ENCODE data around the gene LIMA1.
"Not testable (repeated sequence)": the region's sequence is repeated elsewhere in the genome, so short reads cannot be mapped to it uniquely, and the experiment has no call there.

The LIMA1 gene

DNA sequence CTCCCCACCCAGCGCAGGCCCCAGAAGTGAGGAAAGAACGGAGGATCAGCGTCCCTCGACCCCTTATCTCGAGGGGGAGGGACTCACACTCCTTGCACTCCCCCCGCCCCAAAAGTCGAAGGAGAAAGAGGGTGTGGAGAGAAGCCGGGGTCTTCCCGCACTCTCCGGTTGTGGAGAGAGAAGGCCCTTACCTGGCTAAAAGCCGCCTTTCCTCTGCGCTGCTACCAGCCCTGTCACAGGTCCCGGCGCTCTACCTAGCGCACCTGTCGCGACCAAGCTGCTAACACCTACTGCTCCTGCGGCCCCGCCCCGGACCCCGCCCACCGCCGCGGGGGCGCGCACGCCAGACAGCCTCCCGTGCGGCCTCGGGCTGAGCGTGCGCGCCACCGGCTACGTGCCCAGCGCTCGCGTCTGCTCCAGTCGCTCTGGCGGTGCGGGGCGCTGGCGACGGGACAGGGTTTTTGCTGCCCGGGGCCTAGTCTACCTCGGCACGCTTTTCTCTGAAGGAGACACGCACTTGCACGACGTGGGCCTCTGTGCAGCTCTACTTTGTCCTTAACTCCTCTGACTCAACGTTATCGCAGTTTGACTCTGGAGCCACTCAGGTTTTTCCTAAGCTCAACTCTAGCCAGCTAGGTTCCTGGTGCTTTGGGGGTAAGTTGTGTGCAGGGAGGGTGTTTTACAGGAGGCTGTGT lies at the start of gene LIMA1:
Gene LIMA1, minus strand, starts transcription at position 292 of the 695 bp plus-strand sequence. CDS start 34,769 bp downstream, outside the sequence.
- peak; percentile 87 for DNase-seq (ENCODE audit: low read depth)

DNA sequence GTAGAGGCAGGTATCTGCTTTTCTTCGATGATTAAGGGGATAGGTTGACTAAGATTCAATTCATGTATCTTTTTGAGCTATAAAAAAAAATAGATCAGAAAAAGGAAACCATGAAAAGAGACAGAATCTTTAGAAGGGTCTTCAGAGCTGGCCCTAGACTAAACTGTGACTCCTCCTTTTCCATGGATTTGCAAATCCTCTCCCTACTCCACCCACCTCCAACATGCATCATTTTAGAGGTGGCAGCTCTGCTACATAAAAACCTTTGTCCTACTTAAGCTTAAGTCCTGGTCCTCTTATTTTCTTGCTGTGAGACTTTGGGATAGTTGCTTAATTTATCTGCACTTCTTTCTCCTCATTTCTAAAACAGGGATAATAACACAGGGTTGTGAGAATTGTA lies 48.4 kb upstream of the LIMA1 start:
- DNase-seq (ENCODE audit: low read depth): no peak

DNA sequence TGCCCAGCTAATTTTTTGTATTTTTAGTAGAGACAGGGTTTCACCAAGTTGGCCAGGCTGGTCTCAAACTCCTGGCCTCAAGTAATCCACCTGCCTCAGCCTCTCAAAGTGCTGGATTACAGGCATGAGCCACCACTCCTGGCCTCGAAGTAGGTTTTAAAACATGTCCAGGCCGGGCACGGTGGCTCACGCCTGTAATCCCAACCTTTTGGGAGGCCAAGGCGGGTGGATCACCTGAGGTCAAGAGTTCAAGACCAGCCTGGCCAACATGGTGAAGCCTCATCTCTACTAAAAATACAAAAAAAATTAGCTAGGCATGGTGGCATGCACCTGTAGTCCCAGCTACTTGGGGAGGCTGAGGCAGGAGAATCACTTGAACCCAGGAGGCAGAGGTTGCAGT lies 45.3 kb upstream of the LIMA1 start:
- not testable (repeated sequence) for DNase-seq (ENCODE audit: low read depth)

DNA sequence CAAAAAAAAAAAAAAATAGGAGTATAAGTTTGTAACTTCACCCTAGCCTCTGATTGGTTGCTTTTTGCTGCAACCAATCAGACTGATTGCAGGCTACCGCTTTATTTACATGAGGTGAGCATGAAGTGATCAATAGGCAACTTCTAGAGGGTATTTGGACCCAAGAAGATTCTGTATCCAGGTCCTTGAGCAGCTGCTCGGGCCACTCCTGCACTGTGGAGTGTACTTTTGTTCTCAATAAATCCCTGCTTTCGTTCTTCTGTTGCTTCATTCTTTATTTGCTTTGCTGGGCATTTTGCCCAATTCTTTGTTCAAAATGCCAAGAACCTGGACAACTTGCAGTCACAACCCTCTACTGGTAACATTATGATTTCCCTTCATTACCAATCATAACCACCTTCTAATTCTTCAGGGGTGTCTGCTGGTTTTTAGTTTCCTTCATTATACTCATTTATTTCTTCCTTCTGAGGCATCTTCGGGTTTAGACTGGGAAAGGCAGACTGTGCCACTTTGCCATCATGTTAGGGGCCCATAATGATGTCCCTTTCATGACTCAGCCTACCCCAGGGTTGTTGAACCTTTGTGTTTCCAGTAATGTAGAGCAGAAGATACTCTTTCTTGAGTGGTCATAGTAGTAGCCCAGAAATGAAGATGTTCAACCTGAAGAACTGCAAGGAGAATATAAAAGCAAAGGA lies 43.4 kb upstream of the LIMA1 start:
- no peak for DNase-seq (ENCODE audit: low read depth)

DNA sequence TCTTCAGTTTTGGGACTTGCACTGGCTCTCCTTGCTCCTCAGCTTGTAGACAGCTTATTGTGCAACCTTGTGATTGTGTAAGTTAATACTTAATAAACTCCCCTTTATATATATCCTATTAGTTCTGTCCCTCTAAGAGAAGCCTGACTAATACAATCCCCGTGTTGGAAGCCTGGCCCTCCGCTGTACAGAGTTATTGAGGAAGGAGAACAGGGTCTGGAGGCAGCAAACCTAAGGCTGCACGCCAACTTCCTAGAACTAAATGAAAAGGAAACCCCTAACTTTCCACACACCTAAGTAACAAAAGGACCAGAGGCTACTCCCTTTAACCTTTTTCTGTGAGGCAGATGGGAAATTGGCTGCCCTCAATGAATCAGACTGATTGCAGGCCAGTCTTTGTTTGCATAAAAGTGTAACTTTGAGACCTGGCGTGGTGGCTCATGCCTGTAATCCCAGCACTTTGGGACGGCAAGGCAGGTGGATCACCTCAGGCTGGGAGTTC lies 42.6 kb upstream of the LIMA1 start:
- DNase-seq (ENCODE audit: low read depth): no peak

DNA sequence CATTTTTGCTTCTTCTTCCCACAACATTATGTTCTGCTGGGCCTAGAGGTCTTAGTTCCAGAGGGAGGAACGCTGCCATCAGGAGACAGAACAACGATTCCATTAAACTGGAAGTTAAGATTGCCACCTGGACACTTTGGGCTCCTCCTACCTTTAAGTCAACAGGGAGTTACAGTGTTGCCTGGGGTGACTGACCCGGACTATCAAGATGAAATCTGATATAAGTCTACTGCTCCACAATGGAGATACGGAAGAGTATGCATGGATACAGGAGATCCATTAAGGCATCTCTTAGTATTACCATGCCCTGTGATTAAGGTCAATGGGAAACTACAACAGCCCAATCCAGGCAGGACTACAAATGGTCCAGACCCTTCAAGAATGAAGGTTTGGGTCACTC lies 41.5 kb upstream of the LIMA1 start:
- DNase-seq (ENCODE audit: low read depth): not testable (repeated sequence)

DNA sequence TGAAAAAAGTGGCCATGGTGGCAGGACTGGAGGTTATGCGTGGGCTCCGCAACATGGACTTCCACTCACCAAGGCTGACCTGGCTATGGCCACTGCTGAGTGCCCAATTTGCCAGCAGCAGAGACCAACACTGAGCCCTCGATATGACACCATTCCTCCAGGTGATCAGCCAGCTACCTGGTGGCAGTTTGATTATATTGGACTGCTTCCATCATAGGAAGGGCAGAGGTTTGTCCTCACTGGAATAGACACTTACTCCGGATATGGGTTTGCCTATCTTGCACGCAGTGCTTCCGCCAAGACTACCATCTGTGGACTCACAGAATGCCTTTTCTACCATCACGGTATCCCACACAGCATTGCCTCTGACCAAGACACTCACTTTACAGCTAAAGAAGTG lies 40.8 kb upstream of the LIMA1 start:
- DNase-seq (ENCODE audit: low read depth): not testable (repeated sequence)

DNA sequence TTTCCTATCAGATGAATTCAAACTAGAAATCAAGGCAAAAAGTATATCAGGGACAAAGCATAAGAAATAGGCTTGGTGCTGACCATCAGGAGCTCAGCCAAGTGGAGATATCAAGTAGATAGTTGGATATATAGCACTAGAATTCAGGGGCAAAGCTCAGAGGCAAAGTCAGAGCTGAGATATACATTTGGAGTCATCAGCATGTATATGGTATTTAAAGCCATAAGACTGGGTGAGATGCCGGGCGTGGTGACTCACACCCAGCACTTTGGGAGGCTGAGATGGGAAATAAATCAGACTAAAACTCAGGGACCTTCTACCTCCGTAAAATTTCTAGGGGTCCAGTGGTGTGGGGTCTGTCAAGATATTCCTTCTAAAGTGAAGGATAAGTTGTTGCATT lies 38.9 kb upstream of the LIMA1 start:
- no peak for DNase-seq (ENCODE audit: low read depth)

DNA sequence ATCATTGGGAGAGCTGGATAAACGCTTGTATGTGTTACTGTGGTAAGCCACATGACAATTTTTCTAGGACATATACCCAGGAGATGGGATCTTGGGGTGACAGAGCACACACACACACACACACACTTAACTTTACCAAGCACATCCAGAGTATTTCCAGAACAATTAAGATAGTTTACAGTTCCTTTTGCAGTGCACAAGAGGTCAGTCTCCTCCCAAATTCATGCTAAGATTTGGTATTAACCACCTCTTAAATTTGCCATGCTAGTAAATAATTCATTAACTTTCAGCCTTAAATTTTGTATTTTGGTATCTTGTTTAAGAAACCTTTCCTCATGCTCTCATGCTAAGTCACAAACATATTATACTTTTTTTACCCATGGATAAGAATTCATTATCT lies 33.9 kb upstream of the LIMA1 start:
- DNase-seq (ENCODE audit: low read depth): no peak

DNA sequence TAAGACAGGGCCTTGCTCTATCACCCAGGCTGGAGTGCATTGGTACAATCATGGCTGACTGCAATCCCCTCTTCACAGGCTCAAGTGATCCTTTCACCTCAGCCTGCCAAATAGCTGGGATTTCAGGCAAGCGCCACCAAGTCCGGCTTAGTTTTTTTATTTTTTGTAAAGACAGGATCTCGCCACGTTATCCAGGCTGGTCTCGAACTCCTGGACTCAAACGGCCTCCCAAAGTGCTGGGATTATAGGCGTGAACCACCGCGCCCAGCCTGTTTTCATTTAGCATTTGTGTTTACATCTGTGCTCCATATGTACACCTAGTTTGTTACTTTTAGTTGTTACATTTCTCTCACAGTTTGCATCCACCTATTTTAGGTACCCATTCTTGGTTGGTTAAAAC lies 32.5 kb upstream of the LIMA1 start:
- no peak for DNase-seq (ENCODE audit: low read depth)

DNA sequence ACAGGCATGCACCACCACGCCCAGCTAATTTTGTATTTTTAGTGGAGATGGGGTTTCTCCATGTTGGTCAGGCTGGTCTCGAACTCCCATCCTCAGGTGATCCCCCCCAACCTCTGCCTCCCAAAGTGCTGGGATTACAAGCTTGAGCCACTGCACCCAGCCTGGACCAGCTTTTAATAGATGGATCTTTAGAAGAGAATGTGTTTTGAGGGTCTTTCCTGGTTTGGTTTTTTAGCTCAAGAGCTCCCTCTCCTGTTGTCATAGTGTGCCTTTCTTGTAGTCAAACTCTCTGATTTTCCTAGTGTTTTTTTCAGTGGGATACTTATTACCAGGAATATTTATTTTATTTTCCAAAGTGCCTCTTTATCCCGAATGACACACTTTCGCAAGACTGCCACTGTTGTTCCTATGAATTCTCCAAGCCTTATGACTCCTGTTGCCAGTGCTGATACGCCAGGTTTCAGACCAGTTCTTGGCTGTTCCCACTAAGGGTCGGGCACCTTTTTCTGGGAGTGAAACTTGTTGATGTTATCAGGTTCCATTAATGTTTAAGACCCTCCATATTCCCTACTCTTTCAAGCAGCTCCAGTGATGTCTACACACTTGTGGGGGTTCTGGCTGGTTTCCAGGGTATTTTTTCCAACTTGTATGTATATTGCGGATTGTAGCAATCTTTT lies 31.5 kb upstream of the LIMA1 start:
- no peak for DNase-seq (ENCODE audit: low read depth)

DNA sequence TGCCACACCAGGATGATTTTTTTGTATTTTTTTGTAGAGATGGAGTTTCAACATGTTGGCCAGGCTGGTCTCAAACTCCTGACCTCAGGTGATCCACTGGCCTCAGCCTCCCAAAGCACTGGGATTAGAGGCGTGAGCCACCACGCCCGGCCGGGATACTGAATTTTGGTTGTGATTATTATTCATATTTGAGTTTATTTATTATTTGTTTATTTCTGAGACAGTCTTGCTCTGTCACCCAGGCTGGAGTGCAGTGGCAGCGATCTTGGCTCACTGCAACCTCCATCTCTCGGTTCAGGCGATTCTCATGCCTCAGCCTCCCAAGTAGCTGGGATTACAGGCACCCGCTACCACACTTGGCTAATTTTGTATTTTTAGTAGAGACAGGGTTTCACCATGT lies 30.7 kb upstream of the LIMA1 start:
- DNase-seq (ENCODE audit: low read depth): not testable (repeated sequence)

DNA sequence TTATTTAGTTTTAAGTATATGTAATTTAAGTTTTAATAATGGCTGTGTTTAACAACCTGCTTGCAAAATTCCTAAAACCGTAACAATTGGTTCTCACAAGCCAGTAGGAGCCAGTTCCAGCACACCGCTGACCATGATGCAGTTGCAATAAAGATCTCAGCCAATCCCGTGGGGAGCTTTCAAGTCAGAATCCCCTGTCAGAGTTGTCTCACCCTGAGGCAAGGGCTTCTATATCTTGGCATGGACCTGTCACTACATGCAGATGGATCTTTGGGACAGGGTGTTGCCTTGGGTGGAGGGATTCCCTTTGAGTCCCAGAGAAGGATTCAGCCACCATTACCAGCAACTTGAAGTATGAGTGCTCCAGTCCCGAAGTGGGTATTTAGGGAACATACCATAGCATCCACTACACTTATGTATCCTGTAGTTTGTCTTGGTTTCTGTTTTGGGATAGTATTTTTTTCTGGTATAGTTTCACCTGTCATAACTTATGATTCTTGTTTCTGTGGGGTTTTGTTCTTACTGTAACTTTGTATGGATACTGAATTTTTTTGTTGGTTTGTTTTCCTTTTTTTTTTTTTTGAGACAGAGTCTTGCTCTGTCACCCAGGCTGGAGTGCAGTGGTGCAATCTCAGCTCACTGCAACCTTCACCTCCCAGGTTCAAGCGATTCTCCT lies 30.1 kb upstream of the LIMA1 start:
- no peak for DNase-seq (ENCODE audit: low read depth)

DNA sequence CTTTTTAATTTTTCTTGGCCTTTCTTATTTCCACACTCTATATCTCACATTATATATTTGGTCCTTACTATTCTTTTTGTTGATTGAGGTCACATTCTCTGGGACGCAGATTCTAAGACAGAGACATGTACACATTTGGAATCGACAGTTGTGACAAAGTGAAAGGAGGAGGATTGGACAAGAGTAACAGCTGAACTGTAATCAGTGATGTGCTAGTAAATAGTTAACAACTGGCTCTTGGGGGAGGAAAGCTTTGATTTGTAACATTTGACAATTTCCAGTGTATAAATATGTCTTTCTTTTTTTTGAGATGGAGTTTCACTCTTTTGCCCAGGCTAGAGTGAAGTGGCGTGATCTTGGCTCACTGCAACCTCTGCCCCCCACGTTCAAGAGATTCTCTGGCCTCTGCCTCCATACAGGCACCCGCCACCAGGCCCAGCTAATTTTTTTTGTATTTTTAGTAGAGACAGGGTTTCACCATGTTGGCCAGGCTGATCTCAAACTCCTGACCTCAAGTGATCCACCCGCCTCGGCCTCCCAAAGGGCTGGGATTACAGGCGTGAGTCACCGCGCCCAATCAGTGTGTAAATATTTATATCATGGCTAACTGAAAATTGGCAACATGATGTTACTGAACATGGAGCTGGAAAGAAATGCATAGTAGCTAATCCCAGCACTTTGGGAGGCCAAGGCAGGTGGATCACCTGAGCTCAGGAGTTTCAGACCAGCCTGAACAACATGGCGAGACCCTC lies 28.7 kb upstream of the LIMA1 start:
- DNase-seq (ENCODE audit: low read depth): not testable (repeated sequence)

DNA sequence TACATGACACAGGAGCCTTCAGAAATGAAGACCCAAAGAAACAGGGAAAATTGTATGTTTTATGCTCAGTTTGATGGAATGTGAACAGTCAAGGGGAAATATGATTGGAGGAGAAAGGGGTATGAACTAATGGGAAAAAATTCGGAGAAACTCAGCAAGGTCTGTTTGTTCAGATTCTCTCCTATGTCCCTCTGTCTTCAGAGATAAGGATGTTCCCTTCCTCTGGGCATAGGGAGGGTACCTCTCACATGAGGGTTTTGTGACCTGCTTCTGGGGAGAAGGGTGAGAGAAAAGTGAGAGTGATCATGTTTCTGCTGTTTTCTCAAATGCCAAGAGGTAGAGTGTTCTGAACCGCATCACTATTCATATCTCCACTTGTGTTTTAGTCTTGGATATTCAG lies 26.6 kb upstream of the LIMA1 start:
- DNase-seq (ENCODE audit: low read depth): no peak

DNA sequence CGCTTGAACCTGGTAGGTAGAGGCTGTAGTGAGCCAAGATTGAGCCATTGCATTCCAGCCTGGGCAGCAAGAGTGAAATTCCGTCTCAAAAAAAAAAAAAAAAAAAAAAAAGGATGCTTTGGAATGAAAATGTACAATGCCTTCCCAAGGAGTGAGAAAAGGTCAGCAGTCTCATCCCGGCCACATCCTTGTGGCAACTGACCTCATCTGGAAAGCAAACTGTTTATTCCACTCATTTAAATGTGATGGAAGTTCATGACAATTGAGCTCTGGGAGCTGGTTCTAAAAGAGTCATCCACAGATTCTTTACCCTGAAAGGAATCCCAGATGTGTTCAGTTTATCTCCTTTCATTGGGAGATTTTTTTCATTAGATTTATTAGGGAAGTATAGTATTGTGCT lies 19.4 kb upstream of the LIMA1 start:
- DNase-seq (ENCODE audit: low read depth): no peak

DNA sequence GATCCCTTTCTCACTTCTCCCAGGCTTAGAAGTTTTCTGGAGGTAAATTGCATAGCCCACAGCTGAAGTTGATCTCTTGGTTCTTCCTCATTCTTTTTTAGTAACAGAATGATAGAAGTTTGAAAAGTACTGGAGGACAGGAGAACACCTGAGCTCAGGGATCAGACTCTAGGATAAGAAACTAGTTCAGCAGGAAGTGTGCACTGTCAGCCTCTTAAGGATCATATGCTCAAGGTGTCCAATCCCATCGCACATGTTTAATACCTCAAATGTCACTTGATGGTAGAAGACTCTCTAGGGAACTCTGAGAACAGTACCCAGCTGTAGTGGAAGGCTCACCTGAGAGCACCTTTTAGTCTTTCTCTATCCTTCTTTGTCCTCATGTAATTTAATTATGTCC lies 14.7 kb upstream of the LIMA1 start:
- DNase-seq (ENCODE audit: low read depth): no peak

DNA sequence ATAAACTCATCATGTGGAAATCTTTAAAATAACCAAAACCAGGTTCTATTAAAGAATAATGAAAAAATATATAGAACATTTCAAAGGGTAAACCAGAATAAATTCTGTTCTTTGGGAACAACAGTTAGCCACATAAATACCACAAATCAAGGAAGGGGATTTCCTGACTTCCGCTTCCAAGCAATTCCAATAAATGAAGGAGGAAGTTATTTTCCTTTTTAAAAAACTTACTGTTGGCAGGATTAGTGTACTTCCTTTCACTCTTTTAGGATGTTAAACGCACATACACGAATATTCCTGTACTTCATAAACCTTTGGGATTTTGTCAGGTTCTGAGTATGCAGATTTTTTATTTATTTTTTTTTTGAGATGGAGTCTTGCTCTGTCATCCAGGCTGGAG lies 13.7 kb upstream of the LIMA1 start:
- no peak for DNase-seq (ENCODE audit: low read depth)

DNA sequence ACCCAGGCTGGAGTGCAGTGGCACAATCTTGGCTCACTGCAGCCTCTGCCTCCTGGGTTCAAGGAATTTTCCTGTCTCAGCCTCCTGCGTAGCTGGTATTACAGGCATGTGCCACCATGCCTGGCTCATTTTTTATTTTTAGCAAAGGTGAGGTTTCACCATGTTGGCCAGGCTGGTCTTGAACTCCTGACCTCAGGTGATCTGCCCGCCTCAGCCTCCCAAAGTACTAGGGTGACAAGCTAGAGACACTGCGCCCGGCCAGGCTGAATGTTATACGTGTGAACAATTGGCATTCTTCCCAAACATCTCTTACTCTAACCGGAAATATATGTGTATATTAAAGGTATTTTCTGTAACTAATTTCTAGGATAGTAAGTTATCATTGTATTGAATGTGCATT lies 13.2 kb upstream of the LIMA1 start:
- no peak for DNase-seq (ENCODE audit: low read depth)

DNA sequence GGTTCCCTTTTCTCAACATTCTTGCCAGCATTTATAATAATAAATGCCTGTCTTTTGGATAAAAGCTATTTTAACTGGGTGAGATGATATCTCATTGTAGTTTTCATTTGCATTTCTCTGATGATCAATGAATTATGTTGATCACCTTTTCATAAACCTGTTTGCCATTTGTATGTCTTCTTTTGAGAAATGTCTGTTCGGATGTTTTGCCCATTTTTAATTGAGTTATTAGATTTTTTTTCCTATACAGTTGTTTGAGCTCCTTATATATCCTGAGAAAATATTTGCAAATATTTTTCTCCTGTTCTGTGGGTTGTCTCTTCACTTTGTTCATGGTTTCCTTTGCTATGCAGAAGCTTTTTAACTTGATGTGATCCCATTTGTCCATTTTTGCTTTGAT lies 8.1 kb upstream of the LIMA1 start:
- no peak for DNase-seq (ENCODE audit: low read depth)

DNA sequence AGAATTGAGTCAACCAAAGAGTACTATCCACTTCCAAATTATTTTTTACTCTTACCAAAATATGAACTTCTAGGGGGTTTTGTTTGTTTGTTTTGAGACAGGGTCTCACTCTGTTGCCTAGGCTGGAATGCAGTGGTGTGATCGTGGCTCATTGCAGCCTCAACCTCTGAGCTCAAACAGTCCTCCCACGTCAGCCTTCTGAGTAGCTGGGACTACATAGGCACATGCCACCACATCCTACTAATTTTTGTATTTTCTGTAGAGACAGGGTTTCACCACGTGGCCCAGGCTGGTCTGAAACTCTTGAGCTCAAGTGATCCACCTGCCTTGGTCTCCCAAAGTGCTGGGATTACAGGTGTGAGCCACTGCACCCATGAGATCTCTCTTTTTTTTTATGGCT lies 7.4 kb upstream of the LIMA1 start:
- DNase-seq (ENCODE audit: low read depth): not testable (repeated sequence)

DNA sequence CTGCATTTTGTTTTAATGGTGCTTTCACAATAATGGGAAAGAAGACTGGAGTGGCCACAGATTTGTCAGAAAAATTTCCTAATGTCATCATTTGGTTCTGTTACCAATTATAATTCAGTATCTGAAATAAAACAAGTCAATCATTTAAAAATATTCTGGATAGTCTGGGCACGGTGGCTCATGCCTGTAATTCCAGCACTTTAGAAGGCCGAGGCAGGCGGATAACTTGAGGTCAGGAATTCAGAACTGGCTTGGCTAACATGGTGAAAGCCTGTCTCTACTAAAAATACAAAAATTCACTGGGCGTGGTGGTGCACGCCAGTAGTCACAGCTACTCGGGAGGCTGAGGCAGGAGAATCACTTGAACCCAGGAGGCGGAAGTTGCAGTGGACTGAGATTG lies 4.0 kb upstream of the LIMA1 start:
- DNase-seq (ENCODE audit: low read depth): no peak
